GM10248 (cell line): ENCODE measurements around the gene NT5M.

Experiments
- CTCF ChIA-PET: fragments of 300-600 bp; sonication (Branson Sonifier 250); formaldehyde crosslinking; extraction: SDS; loops from one replicate; lab custom pipeline; 2021; ENCODE audit warnings: antibody characterized with exemption; lab: Yijun Ruan, JAX
- POLR2A ChIA-PET: fragments of 350-650 bp; sonication (Branson Sonifier 250); formaldehyde crosslinking; extraction: SDS; loops from one replicate; lab custom pipeline; 2020; ENCODE audit warnings: antibody characterized with exemption; lab: Yijun Ruan, JAX
- DNase-seq: peaks from one replicate; pipeline ENCODE4 v3.0.0; 2012; ENCODE audit errors: extremely low spot score
- CTCF ChIP-seq: IDR thresholded peaks from 2 replicates; pipeline ENCODE4 v1.5.1; 2012; ENCODE audit warnings: mild to moderate bottlenecking, low read depth; ENCODE audit errors: extremely low read depth, missing control alignments, control extremely low read depth

The NT5M gene

GRCh38 chr17:17386094-17386800 is 83.1 kb downstream of the NT5M start:
- TF ChIP-seq CTCF = no peak
- CTCF ChIA-PET = interaction anchor here (0.9 kb wide), 1 partner anchor 31 kb away, joined by 5 read pairs; no protein-coding TSS in a partner anchor
- POLR2A ChIA-PET = no interaction called here
- no peak for DNase-seq

GRCh38 chr17:17387017-17387497 is 83.9 kb downstream of the NT5M start:
- POLR2A ChIA-PET = no interaction called here
- TF ChIP-seq CTCF = no peak
- DNase-seq = no peak
- CTCF ChIA-PET = interaction anchor here (0.7 kb wide), 1 partner anchor 109 kb away, joined by 3 read pairs; no protein-coding TSS in a partner anchor

GRCh38 chr17:17387498-17388362 is 84.6 kb downstream of the NT5M start:
- TF ChIP-seq CTCF = no peak
- ChIA-PET CTCF (interaction anchor here (0.7 to 1.3 kb wide), 2 partner anchors 15 to 109 kb away, joined by 3 read pairs; no protein-coding TSS in a partner anchor), POLR2A (no interaction called here)
- DNase-seq = no peak

GRCh38 chr17:17388657-17389496 is 85.7 kb downstream of the NT5M start:
- TF ChIP-seq CTCF = no peak
- DNase-seq = no peak
- ChIA-PET CTCF (interaction anchor here (1.3 to 1.5 kb wide), 3 partner anchors 14 to 35 kb away, joined by 3 to 4 read pairs (median 4); no protein-coding TSS in a partner anchor), POLR2A (no interaction called here)

GRCh38 chr17:17391668-17392370 is 88.6 kb downstream of the NT5M start:
- POLR2A ChIA-PET = no interaction called here

More at GRCh38 chr17:17391668-17392370, 88.6 kb downstream of the NT5M start:
- CTCF ChIA-PET = interaction anchor here (0.9 to 1.9 kb wide), 5 partner anchors 37 to 155 kb away, joined by 3 to 5 read pairs (median 3); no protein-coding TSS in a partner anchor
- no peak for TF ChIP-seq CTCF
- DNase-seq = no peak
